Liver (tissue), 9 donors: ENCODE results near the gene FCRL6. TPM values are rescaled to one million over a fixed set of nuclear protein-coding genes. Genes with fewer than 3 reads are reported as not detected.

Experiments used
- DNase-seq: peaks from one replicate; pipeline ENCODE4 v3.0.0-alpha.2; 2017; ENCODE audit warnings: low spot score
- H3K27ac ChIP-seq, 2 donors: one replicate each; pipeline ENCODE4 v1.7.0; 2013; ENCODE audit warnings: inconsistent platforms in 2 of 2, low read length in 2 of 2, control low read depth in 1 of 2, low read depth in 1 of 2, mild to moderate bottlenecking in 1 of 2
- H3K27me3 ChIP-seq, 4 donors: one replicate each; pipeline versions ENCODE4 v1.6.1 to v1.7.0; 2013; ENCODE audit warnings: low read length in 3 of 4, inconsistent platforms in 1 of 4, mild to moderate bottlenecking in 1 of 4, moderate library complexity in 1 of 4; ENCODE audit not compliant: control insufficient read depth in 4 of 4, insufficient read depth in 4 of 4
- H3K36me3 ChIP-seq, 4 donors: one replicate each; pipeline versions ENCODE4 v1.6.1 to v1.7.0; 2013; ENCODE audit warnings: low read length in 3 of 4, mild to moderate bottlenecking in 3 of 4, low read depth in 1 of 4, moderate library complexity in 1 of 4; ENCODE audit not compliant: control insufficient read depth in 4 of 4, insufficient read depth in 3 of 4
- H3K4me1 ChIP-seq, 4 donors: one replicate each; pipeline versions ENCODE4 v1.6.1 to v1.7.0; 2013; ENCODE audit warnings: low read length in 3 of 4, mild to moderate bottlenecking in 3 of 4, moderate library complexity in 1 of 4; ENCODE audit not compliant: control insufficient read depth in 4 of 4, insufficient read depth in 4 of 4
- H3K4me3 ChIP-seq, 3 donors: one replicate each; pipeline versions ENCODE4 v1.6.1 to v1.7.0; 2013; ENCODE audit warnings: low read length in 3 of 3, control low read depth in 1 of 3, low read depth in 1 of 3, mild to moderate bottlenecking in 1 of 3
- H3K9ac ChIP-seq, 2 donors: one replicate each; pipeline ENCODE4 v1.7.0; 2013; ENCODE audit warnings: low read length in 2 of 2, mild to moderate bottlenecking in 2 of 2, moderate library complexity in 2 of 2, control low read depth in 1 of 2, low read depth in 1 of 2
- H3K9me3 ChIP-seq, 4 donors: one replicate each; pipeline versions ENCODE4 v1.6.1 to v1.7.0; 2013; ENCODE audit warnings: low read length in 3 of 4; ENCODE audit not compliant: control insufficient read depth in 4 of 4
- ATF3 ChIP-seq: IDR thresholded peaks from 2 replicates; pipeline ENCODE4 v1.6.1; 2016; ENCODE audit warnings: antibody characterized with exemption
- EGR1 ChIP-seq, 2 donors: IDR thresholded peaks; 2 replicates each; pipeline ENCODE4 v1.6.1; 2016 to 2018; ENCODE audit warnings: antibody characterized with exemption in 2 of 2, low read depth in 2 of 2
- FOXA1 ChIP-seq: IDR thresholded peaks from 2 replicates; pipeline ENCODE4 v1.6.1; 2016; ENCODE audit warnings: antibody characterized with exemption
- FOXA2 ChIP-seq: IDR thresholded peaks from 2 replicates; pipeline ENCODE4 v1.6.1; 2016; ENCODE audit warnings: antibody characterized with exemption
- GABPA ChIP-seq, 2 donors: IDR thresholded peaks in 1 of 2; conservative IDR thresholded peaks in 1 of 2; 2 replicates each; pipeline ENCODE4 v1.6.1; 2016; ENCODE audit warnings: antibody characterized with exemption in 2 of 2, mild to moderate bottlenecking in 1 of 2, moderate library complexity in 1 of 2
- HNF4A ChIP-seq, 2 donors: conservative IDR thresholded peaks; 2 replicates each; pipeline ENCODE4 v1.6.1; 2016; ENCODE audit warnings: antibody characterized with exemption in 2 of 2, mild to moderate bottlenecking in 2 of 2
- HNF4G ChIP-seq: IDR thresholded peaks from 2 replicates; pipeline ENCODE4 v1.6.1; 2016; ENCODE audit warnings: antibody characterized with exemption
- JUND ChIP-seq, 2 donors: IDR thresholded peaks; 2 replicates each; pipeline ENCODE4 v1.6.1; 2016; ENCODE audit warnings: antibody characterized with exemption in 2 of 2
- NR2F2 ChIP-seq: IDR thresholded peaks from 2 replicates; pipeline ENCODE4 v1.6.1; 2016; ENCODE audit warnings: antibody characterized with exemption
- RAD21 ChIP-seq, 2 donors: IDR thresholded peaks; 2 replicates each; pipeline ENCODE4 v1.6.1; 2016; ENCODE audit warnings: antibody characterized with exemption in 2 of 2, mild to moderate bottlenecking in 2 of 2
- RXRA ChIP-seq, 2 donors: IDR thresholded peaks; 2 replicates each; pipeline ENCODE4 v1.6.1; 2017 to 2018; ENCODE audit warnings: antibody characterized with exemption in 2 of 2, mild to moderate bottlenecking in 1 of 2
- SP1 ChIP-seq: IDR thresholded peaks from 2 replicates; pipeline ENCODE4 v1.6.1; 2018; ENCODE audit warnings: antibody characterized with exemption, mild to moderate bottlenecking
- TAF1 ChIP-seq: conservative IDR thresholded peaks from 2 replicates; pipeline ENCODE4 v1.6.1; 2016; ENCODE audit warnings: antibody characterized with exemption, mild to moderate bottlenecking
- YY1 ChIP-seq: IDR thresholded peaks from 2 replicates; pipeline ENCODE4 v1.6.1; 2016; ENCODE audit warnings: antibody characterized with exemption, mild to moderate bottlenecking
- ZBTB33 ChIP-seq: IDR thresholded peaks from 2 replicates; pipeline ENCODE4 v1.6.1; 2016; ENCODE audit warnings: antibody characterized with exemption
- WGBS: extraction: QIAGEN DNeasy Blood & Tissue Kit; methylation state at CpG from one replicate; pipeline ENCODE4 v1.1.7; 2013; 5-methylcytosine and 5-hydroxymethylcytosine counted together
- polyA plus RNA-seq, 2 donors: library from polyadenylated mRNA; stranded (reverse) in 1 of 2; unstranded in 1 of 2; fragments of 200-250 nt in 1 of 2; fragments of >200 nt in 1 of 2; fragmentation: Nextera tagmentation in 1 of 2; extraction: Ambion mirVana in 1 of 2; gene quantifications; one replicate each; pipeline versions ENCODE4 v1.2.1 to v1.2.3, GENCODE V29; 2013 to 2015
- total RNA-seq, 2 donors: library from RNA; depleted of rRNA; stranded (reverse); fragments of >200 nt; gene quantifications; one replicate each; pipeline ENCODE4 v1.2.3, GENCODE V29; 2014
- TF ChIP-seq, protein P1 (sequence below): fragments of 150-350 bp; IDR thresholded peaks from 2 replicates; pipeline ENCODE4 v1.5.1; 2017; ENCODE audit warnings: improper control_type of control experiment, low read depth, low read length; ENCODE audit not compliant: missing input control
- TF ChIP-seq, protein P2 (sequence below): IDR thresholded peaks from 2 replicates; pipeline ENCODE4 v1.6.1; 2016; ENCODE audit warnings: antibody characterized with exemption, mild to moderate bottlenecking
- donor health status: healthy.
- donor health status: healthy.
- donor health status: healthy.
- donor health status: healthy.
- donor health status: healthy.

FCRL6 gene
- total and polyA plus RNA-seq, 4 donors = 0.09 to 2.7 (median 0.71) TPM

GRCh38 chr1:159855709-159856108 is 53.5 kb downstream of the FCRL6 start (continued):
- no peak for TF ChIP-seq ZBTB33
- no peak for TF ChIP-seq EGR1 (IDR thresholded peaks at IDR 0.05; ENCODE audit: low read depth in 2 of 2)
- no peak for TF ChIP-seq GABPA (IDR thresholded peaks at IDR 0.05 in 1 of 2, conservative IDR thresholded peaks at IDR 0.05 in 1 of 2)
- TF ChIP-seq HNF4A (conservative IDR thresholded peaks at IDR 0.05) = no peak
- no peak for TF ChIP-seq TAF1
- no peak for TF ChIP-seq JUND (IDR thresholded peaks at IDR 0.05)
- TF ChIP-seq RXRA (IDR thresholded peaks at IDR 0.05) = no peak

- no peak for DNase-seq
- Histone ChIP-seq H3K4me3 (no peak overlapping the region), H3K27me3 (no peaks in the 10 kb centered on the region), H3K9ac (no peak overlapping the region), H3K4me1 (peaks cover 4 to 12% (median 7%) of the 10 kb centered on the region in 4 donors), H3K9me3 (no peaks in the 10 kb centered on the region), H3K36me3 (no peaks in the 10 kb centered on the region), H3K27ac (no peak overlapping the region)
- TF ChIP-seq ATF3 = no peak
- TF ChIP-seq JUND (IDR thresholded peaks at IDR 0.05) = no peak
- TF ChIP-seq, protein P1, sequence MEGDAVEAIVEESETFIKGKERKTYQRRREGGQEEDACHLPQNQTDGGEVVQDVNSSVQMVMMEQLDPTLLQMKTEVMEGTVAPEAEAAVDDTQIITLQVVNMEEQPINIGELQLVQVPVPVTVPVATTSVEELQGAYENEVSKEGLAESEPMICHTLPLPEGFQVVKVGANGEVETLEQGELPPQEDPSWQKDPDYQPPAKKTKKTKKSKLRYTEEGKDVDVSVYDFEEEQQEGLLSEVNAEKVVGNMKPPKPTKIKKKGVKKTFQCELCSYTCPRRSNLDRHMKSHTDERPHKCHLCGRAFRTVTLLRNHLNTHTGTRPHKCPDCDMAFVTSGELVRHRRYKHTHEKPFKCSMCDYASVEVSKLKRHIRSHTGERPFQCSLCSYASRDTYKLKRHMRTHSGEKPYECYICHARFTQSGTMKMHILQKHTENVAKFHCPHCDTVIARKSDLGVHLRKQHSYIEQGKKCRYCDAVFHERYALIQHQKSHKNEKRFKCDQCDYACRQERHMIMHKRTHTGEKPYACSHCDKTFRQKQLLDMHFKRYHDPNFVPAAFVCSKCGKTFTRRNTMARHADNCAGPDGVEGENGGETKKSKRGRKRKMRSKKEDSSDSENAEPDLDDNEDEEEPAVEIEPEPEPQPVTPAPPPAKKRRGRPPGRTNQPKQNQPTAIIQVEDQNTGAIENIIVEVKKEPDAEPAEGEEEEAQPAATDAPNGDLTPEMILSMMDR = no peak
- no peak for TF ChIP-seq YY1
- WGBS = 96% methylated on average over 1 of the region's 1 CpG
Observed at GRCh38 chr1:159856576-159856975, 54.4 kb downstream of the FCRL6 start.

DNA sequence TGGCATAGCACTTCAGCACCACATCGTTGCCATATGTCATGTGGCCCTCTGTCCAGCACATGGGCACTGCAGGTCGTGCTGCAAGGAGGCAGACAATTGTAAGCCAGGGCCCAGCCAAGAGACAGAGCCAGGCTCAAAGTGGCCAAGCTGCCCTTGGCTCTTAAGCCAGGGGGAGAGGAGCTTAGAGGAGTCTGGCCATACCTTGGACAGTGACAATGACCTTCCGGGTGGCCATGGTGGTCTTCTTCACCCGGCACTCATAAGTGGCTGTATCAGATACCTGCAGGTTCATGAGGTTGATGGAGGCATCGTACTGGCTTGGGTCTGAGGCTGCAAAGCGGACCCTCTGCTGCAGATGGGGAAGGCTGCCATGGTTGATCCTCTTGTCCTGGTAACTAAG is 55.7 kb downstream of the FCRL6 start:
- Histone ChIP-seq H3K27ac (no peak overlapping the region), H3K4me1 (peaks cover 4 to 12% (median 7%) of the 10 kb centered on the region in 4 donors), H3K4me3 (no peak overlapping the region), H3K36me3 (no peaks in the 10 kb centered on the region), H3K9ac (no peak overlapping the region), H3K9me3 (no peaks in the 10 kb centered on the region), H3K27me3 (no peaks in the 10 kb centered on the region)
- 94% methylated on average over 6 of the region's 6 CpGs for WGBS
- no peak for DNase-seq
- TF ChIP-seq SP1 (no peak), TAF1 (no peak), HNF4A (conservative IDR thresholded peaks at IDR 0.05) (no peak), FOXA1 (no peak), RAD21 (IDR thresholded peaks at IDR 0.05) (no peak), EGR1 (IDR thresholded peaks at IDR 0.05; ENCODE audit: low read depth in 2 of 2) (no peak), JUND (IDR thresholded peaks at IDR 0.05) (no peak), HNF4G (no peak), YY1 (no peak), NR2F2 (no peak), ZBTB33 (no peak), GABPA (IDR thresholded peaks at IDR 0.05 in 1 of 2, conservative IDR thresholded peaks at IDR 0.05 in 1 of 2) (no peak), RXRA (IDR thresholded peaks at IDR 0.05) (no peak), ATF3 (no peak), FOXA2 (no peak)
- TF ChIP-seq, protein P1 = no peak
- TF ChIP-seq, protein P2, sequence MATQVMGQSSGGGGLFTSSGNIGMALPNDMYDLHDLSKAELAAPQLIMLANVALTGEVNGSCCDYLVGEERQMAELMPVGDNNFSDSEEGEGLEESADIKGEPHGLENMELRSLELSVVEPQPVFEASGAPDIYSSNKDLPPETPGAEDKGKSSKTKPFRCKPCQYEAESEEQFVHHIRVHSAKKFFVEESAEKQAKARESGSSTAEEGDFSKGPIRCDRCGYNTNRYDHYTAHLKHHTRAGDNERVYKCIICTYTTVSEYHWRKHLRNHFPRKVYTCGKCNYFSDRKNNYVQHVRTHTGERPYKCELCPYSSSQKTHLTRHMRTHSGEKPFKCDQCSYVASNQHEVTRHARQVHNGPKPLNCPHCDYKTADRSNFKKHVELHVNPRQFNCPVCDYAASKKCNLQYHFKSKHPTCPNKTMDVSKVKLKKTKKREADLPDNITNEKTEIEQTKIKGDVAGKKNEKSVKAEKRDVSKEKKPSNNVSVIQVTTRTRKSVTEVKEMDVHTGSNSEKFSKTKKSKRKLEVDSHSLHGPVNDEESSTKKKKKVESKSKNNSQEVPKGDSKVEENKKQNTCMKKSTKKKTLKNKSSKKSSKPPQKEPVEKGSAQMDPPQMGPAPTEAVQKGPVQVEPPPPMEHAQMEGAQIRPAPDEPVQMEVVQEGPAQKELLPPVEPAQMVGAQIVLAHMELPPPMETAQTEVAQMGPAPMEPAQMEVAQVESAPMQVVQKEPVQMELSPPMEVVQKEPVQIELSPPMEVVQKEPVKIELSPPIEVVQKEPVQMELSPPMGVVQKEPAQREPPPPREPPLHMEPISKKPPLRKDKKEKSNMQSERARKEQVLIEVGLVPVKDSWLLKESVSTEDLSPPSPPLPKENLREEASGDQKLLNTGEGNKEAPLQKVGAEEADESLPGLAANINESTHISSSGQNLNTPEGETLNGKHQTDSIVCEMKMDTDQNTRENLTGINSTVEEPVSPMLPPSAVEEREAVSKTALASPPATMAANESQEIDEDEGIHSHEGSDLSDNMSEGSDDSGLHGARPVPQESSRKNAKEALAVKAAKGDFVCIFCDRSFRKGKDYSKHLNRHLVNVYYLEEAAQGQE = no peak
